Uterus (tissue), 2 donors: Measurements from ENCODE around the gene PRUNE2.

Experiments used
- POLR2A ChIP-seq, 2 donors: fragments of 450-650 bp; IDR thresholded peaks; one replicate each; pipeline ENCODE4 v1.6.1; 2016; ENCODE audit warnings: antibody characterized with exemption in 2 of 2, mild to moderate bottlenecking in 1 of 2, moderate library complexity in 1 of 2
- TF ChIP-seq, protein P1 (sequence below), 4 experiments: fragments of 200-600 bp in 2 of 4; fragments of 450-650 bp in 2 of 4; sonication (generic) in 2 of 4; IDR thresholded peaks; one replicate each; pipeline ENCODE4 v1.5.1; 2016 to 2019; ENCODE audit warnings: antibody characterized with exemption in 4 of 4, mild to moderate bottlenecking in 2 of 4, moderate library complexity in 1 of 4

DNA sequence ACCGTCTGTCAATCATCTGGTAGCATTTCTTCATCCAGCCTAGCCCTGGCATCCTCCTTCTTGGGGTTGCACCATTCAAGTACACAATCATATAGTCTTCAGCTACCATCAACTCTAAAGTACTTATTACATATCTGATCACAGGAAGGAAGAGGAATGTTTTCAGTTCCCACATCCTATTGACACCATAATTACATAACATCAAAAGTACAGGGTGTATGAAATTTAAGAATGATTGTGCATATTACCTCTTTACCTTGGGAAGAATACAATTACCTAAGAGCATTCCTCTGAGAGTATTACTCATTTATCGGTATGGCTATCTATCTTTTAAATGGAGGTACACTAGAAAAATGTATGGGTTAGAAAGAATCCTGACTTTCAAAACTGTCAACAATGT lies 268.5 kb downstream of the PRUNE2 start:
- TF ChIP-seq, protein P1, sequence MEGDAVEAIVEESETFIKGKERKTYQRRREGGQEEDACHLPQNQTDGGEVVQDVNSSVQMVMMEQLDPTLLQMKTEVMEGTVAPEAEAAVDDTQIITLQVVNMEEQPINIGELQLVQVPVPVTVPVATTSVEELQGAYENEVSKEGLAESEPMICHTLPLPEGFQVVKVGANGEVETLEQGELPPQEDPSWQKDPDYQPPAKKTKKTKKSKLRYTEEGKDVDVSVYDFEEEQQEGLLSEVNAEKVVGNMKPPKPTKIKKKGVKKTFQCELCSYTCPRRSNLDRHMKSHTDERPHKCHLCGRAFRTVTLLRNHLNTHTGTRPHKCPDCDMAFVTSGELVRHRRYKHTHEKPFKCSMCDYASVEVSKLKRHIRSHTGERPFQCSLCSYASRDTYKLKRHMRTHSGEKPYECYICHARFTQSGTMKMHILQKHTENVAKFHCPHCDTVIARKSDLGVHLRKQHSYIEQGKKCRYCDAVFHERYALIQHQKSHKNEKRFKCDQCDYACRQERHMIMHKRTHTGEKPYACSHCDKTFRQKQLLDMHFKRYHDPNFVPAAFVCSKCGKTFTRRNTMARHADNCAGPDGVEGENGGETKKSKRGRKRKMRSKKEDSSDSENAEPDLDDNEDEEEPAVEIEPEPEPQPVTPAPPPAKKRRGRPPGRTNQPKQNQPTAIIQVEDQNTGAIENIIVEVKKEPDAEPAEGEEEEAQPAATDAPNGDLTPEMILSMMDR (IDR thresholded peaks at IDR 0.05), result no peak
- no peak for TF ChIP-seq POLR2A (IDR thresholded peaks at IDR 0.05)
